HEK293 (cell line): Measurements from ENCODE around the gene PPP1CA.

Experiments
- PRDM1 ChIP-seq: fragments of 450-650 bp; formaldehyde crosslinking; IDR thresholded peaks from 2 replicates; pipeline ENCODE4; 2016; ENCODE audit warnings: missing biosample characterization, missing genetic modification characterization
- SCRT2 ChIP-seq: fragments of 450-650 bp; formaldehyde crosslinking; IDR thresholded peaks from 2 replicates; pipeline ENCODE4 v1.5.1; 2016; ENCODE audit warnings: missing biosample characterization, missing genetic modification characterization
- SP2 ChIP-seq: fragments of 450-650 bp; formaldehyde crosslinking; IDR thresholded peaks from 2 replicates; pipeline ENCODE4 v1.5.1; 2016; ENCODE audit warnings: missing biosample characterization, missing genetic modification characterization
- YY1 ChIP-seq: fragments of 450-650 bp; formaldehyde crosslinking; IDR thresholded peaks from 2 replicates; pipeline ENCODE4 v1.5.1; 2018; ENCODE audit warnings: missing biosample characterization, missing genetic modification characterization
- ZBTB20 ChIP-seq: fragments of 450-650 bp; formaldehyde crosslinking; IDR thresholded peaks from 2 replicates; pipeline ENCODE4 v1.5.1; 2016; ENCODE audit warnings: missing biosample characterization, missing genetic modification characterization
- ZBTB44 ChIP-seq: fragments of 450-650 bp; IDR thresholded peaks from 2 replicates; pipeline ENCODE4 v1.5.1; 2018; ENCODE audit warnings: missing biosample characterization, mild to moderate bottlenecking, missing genetic modification characterization
- ZIC2 ChIP-seq: fragments of 450-650 bp; formaldehyde crosslinking; IDR thresholded peaks from 2 replicates; pipeline ENCODE4 v1.5.1; 2016; ENCODE audit warnings: missing biosample characterization, missing genetic modification characterization
- ZNF221 ChIP-seq: fragments of 450-650 bp; formaldehyde crosslinking; IDR thresholded peaks from 2 replicates; pipeline ENCODE4 v1.5.1; 2017; ENCODE audit warnings: missing biosample characterization, missing genetic modification characterization, borderline replicate concordance
- ZNF24 ChIP-seq: fragments of 450-650 bp; formaldehyde crosslinking; IDR thresholded peaks from 2 replicates; pipeline ENCODE4 v1.5.1; 2016; ENCODE audit warnings: missing biosample characterization, missing genetic modification characterization
- ZNF335 ChIP-seq: fragments of 450-650 bp; formaldehyde crosslinking; conservative IDR thresholded peaks from 2 replicates; pipeline ENCODE4 v1.5.1; 2016; ENCODE audit warnings: missing biosample characterization, missing genetic modification characterization
- ZNF362 ChIP-seq: fragments of 450-650 bp; formaldehyde crosslinking; IDR thresholded peaks from 2 replicates; pipeline ENCODE4 v1.5.1; 2016; ENCODE audit warnings: missing biosample characterization, missing genetic modification characterization
- ZNF449 ChIP-seq: fragments of 450-650 bp; formaldehyde crosslinking; IDR thresholded peaks from 2 replicates; pipeline ENCODE4 v1.5.1; 2017; ENCODE audit warnings: missing biosample characterization, mild to moderate bottlenecking, missing genetic modification characterization, moderate library complexity
- ZNF529 ChIP-seq: fragments of 450-650 bp; formaldehyde crosslinking; IDR thresholded peaks from 2 replicates; pipeline ENCODE4 v1.5.1; 2017; ENCODE audit warnings: missing genetic modification characterization, missing biosample characterization; ENCODE audit not compliant: insufficient replicate concordance
- ZNF561 ChIP-seq: fragments of 450-650 bp; IDR thresholded peaks from 2 replicates; pipeline ENCODE4 v1.5.1; 2018; ENCODE audit warnings: missing biosample characterization, missing genetic modification characterization, borderline replicate concordance
- ZNF580 ChIP-seq: fragments of 450-650 bp; formaldehyde crosslinking; IDR thresholded peaks from 2 replicates; pipeline ENCODE4 v1.5.1; 2016; ENCODE audit warnings: missing biosample characterization, missing genetic modification characterization
- ZNF626 ChIP-seq: fragments of 450-650 bp; sonication (Bioruptor Pico); formaldehyde crosslinking; IDR thresholded peaks from 2 replicates; pipeline ENCODE4 v1.5.1; 2018; ENCODE audit warnings: missing biosample characterization, missing genetic modification characterization, inconsistent platforms
- ZNF747 ChIP-seq: fragments of 450-650 bp; formaldehyde crosslinking; IDR thresholded peaks from 2 replicates; pipeline ENCODE4 v1.5.1; 2016; ENCODE audit warnings: missing biosample characterization, missing genetic modification characterization
- ZSCAN16 ChIP-seq: fragments of 450-650 bp; formaldehyde crosslinking; IDR thresholded peaks from 2 replicates; pipeline ENCODE4 v1.5.1; 2016; ENCODE audit warnings: missing biosample characterization, missing genetic modification characterization
- ZSCAN23 ChIP-seq: fragments of 450-650 bp; formaldehyde crosslinking; IDR thresholded peaks from 2 replicates; pipeline ENCODE4 v1.5.1; 2016; ENCODE audit warnings: missing biosample characterization, missing genetic modification characterization
- TF ChIP-seq, protein P1 (sequence below): fragments of 450-650 bp; formaldehyde crosslinking; IDR thresholded peaks from 2 replicates; pipeline ENCODE4 v1.5.1; 2016; ENCODE audit warnings: missing biosample characterization, missing genetic modification characterization, low read depth
- TF ChIP-seq, protein P2 (sequence below): fragments of 450-650 bp; formaldehyde crosslinking; conservative IDR thresholded peaks from 2 replicates; pipeline ENCODE4 v1.5.1; 2016; ENCODE audit warnings: low read depth, missing biosample characterization, missing genetic modification characterization

Gene PPP1CA

GRCh38 chr11:67401495-67402191 is at the start of gene PPP1CA (continued):
- 0 out of 2 replicates have a peak, but pooled peaks have one; percentile 22 for TF ChIP-seq ZNF561 (tag by site-specific recombination)
- TF ChIP-seq, protein P1, sequence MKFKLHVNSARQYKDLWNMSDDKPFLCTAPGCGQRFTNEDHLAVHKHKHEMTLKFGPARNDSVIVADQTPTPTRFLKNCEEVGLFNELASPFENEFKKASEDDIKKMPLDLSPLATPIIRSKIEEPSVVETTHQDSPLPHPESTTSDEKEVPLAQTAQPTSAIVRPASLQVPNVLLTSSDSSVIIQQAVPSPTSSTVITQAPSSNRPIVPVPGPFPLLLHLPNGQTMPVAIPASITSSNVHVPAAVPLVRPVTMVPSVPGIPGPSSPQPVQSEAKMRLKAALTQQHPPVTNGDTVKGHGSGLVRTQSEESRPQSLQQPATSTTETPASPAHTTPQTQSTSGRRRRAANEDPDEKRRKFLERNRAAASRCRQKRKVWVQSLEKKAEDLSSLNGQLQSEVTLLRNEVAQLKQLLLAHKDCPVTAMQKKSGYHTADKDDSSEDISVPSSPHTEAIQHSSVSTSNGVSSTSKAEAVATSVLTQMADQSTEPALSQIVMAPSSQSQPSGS (tag by site-specific recombination), result no peak
- no peak for TF ChIP-seq PRDM1 (tag by site-specific recombination)
- TF ChIP-seq ZNF626 (tag by site-specific recombination), result no peak
- TF ChIP-seq, protein P2, sequence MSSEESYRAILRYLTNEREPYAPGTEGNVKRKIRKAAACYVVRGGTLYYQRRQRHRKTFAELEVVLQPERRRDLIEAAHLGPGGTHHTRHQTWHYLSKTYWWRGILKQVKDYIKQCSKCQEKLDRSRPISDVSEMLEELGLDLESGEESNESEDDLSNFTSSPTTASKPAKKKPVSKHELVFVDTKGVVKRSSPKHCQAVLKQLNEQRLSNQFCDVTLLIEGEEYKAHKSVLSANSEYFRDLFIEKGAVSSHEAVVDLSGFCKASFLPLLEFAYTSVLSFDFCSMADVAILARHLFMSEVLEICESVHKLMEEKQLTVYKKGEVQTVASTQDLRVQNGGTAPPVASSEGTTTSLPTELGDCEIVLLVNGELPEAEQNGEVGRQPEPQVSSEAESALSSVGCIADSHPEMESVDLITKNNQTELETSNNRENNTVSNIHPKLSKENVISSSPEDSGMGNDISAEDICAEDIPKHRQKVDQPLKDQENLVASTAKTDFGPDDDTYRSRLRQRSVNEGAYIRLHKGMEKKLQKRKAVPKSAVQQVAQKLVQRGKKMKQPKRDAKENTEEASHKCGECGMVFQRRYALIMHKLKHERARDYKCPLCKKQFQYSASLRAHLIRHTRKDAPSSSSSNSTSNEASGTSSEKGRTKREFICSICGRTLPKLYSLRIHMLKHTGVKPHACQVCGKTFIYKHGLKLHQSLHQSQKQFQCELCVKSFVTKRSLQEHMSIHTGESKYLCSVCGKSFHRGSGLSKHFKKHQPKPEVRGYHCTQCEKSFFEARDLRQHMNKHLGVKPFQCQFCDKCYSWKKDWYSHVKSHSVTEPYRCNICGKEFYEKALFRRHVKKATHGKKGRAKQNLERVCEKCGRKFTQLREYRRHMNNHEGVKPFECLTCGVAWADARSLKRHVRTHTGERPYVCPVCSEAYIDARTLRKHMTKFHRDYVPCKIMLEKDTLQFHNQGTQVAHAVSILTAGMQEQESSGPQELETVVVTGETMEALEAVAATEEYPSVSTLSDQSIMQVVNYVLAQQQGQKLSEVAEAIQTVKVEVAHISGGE, result 0 out of 2 replicates have a peak, but pooled peaks have one; percentile 22
- TF ChIP-seq ZBTB20 (tag by site-specific recombination), result 0 out of 2 replicates have a peak, but pooled peaks have one; percentile 4
- no peak for TF ChIP-seq ZSCAN16 (tag by site-specific recombination)
- TF ChIP-seq ZBTB44 (tag by site-specific recombination), result no peak
- TF ChIP-seq ZNF362 (tag by site-specific recombination), result no peak
- TF ChIP-seq ZNF335 (tag by site-specific recombination), result peak; percentile 1; the same call in 1 of the 2 replicates
- peak; percentile 53 for TF ChIP-seq SP2 (tag by site-specific recombination)
- TF ChIP-seq ZSCAN23, result no peak
- TF ChIP-seq YY1 (tag by site-specific recombination), result peak; percentile 23; the same call in 1 of the 2 replicates
- TF ChIP-seq ZNF24 (tag by site-specific recombination), result no peak
- TF ChIP-seq SCRT2 (tag by site-specific recombination), result no peak
- no peak for TF ChIP-seq ZNF529 (tag by site-specific recombination)
- no peak for TF ChIP-seq ZNF747 (tag by site-specific recombination)
- no peak for TF ChIP-seq ZIC2 (tag by site-specific recombination)
- TF ChIP-seq ZNF580, result no peak
- TF ChIP-seq ZNF221 (tag by site-specific recombination), result no peak
- peak; percentile 94 for TF ChIP-seq ZNF449 (tag by site-specific recombination)
